Adrenal gland (tissue), 12 donors: ENCODE results near the gene MAEA. TPM values are rescaled to one million over a fixed set of nuclear protein-coding genes. Genes with fewer than 3 reads are reported as not detected.

ENCODE experiments used
- DNase-seq, 7 donors: peaks; one replicate each; pipeline ENCODE4 v3.0.0-alpha.2; 2019 to 2020
- H3K27ac ChIP-seq, 5 donors: fragments of 200-600 bp; sonication (generic) in 4 of 5; 1 replicate in 3 of 5; 2 replicates in 2 of 5; pipeline versions ENCODE4 v1.5.1 to v1.8.0; 2016 to 2020; ENCODE audit warnings: mild to moderate bottlenecking in 1 of 5
- H3K27me3 ChIP-seq: fragments of 200-600 bp; 2 replicates; pipeline ENCODE4 v1.8.0; 2021
- H3K36me3 ChIP-seq, 2 donors: fragments of 200-600 bp; replicated peaks in 1 of 2; 1 replicate in 1 of 2; 2 replicates in 1 of 2; pipeline versions ENCODE4 v1.5.1 to v1.8.0; 2018 to 2022
- H3K4me1 ChIP-seq, 2 donors: fragments of 200-600 bp; replicated peaks in 1 of 2; 1 replicate in 1 of 2; 2 replicates in 1 of 2; pipeline versions ENCODE4 v1.5.1 to v1.8.0; 2018 to 2021
- H3K4me3 ChIP-seq, 4 donors: fragments of 200-600 bp; sonication (generic) in 3 of 4; one replicate each; pipeline ENCODE4 v1.5.1; 2016 to 2018
- H3K9me3 ChIP-seq, 3 donors: fragments of 200-600 bp; sonication (generic) in 1 of 3; replicated peaks in 1 of 3; 1 replicate in 2 of 3; 2 replicates in 1 of 3; pipeline versions ENCODE4 v1.5.1 to v1.8.0; 2016 to 2021
- POLR2A ChIP-seq, 2 donors: fragments of 450-650 bp; IDR thresholded peaks; one replicate each; pipeline ENCODE4 v1.6.1; 2017; ENCODE audit warnings: antibody characterized with exemption in 2 of 2, mild to moderate bottlenecking in 2 of 2, moderate library complexity in 1 of 2
- WGBS, 4 donors: extraction: QIAGEN DNeasy Blood & Tissue Kit in 2 of 4; methylation state at CpG; one replicate each; pipeline versions ENCODE4 v1.1.5 to v1.1.7; 2013 to 2017; 5-methylcytosine and 5-hydroxymethylcytosine counted together
- intact Hi-C, 2 donors: fragments of 100-400 bp; cut with DNase I; formaldehyde crosslinking; loops; one replicate each; pipeline versions ENCODE4 v1.14.1 to v1.15.0; 2022 to 2023
- polyA plus RNA-seq, 3 donors: library from polyadenylated mRNA; stranded (reverse); fragments of 200-250 nt in 2 of 3; fragments of 350-450 nt in 1 of 3; fragmentation: Illumina TruSeq in 1 of 3; extraction: RNeasy Lipid Tissue Mini Kit (QIAGEN cat#74804) in 1 of 3; gene quantifications; one replicate each; pipeline ENCODE4 v1.2.3, GENCODE V29; 2013 to 2014
- total RNA-seq, 9 donors: library from RNA; depleted of rRNA in 4 of 9; stranded (reverse); fragments of >200 nt in 4 of 9; fragments of 120-200 nt in 1 of 9; fragmentation: NEBNext Ultra II Directional in 1 of 9; extraction: Animal tissue kit (Norgen Biotek cat#: 25700) in 1 of 9; gene quantifications; one replicate each; pipeline versions ENCODE4 v1.1.0 to v1.2.4, GENCODE V29; 2013 to 2023
- TF ChIP-seq, protein P1 (sequence below), 6 experiments: fragments of 450-650 bp in 4 of 6; fragments of 200-600 bp in 2 of 6; sonication (generic) in 1 of 6; IDR thresholded peaks; 1 replicate in 5 of 6; 2 replicates in 1 of 6; pipeline versions ENCODE4 v1.5.1 to v1.8.0; 2016 to 2021; ENCODE audit warnings: antibody characterized with exemption in 6 of 6, mild to moderate bottlenecking in 2 of 6, moderate library complexity in 1 of 6
- donor health status: healthy with polysubstance abuse.
- donor health status: Bipolar disorder and iron deficiency.
- donor health status: DM: yes; HTN: yes; CAD: no.
- donor health status: DM: no; HTN: no; CAD: no.
- donor health status: DM: no; HTN: no; CAD: no.
- donor health status: DM: yes; HTN: yes; CAD: no.

Gene MAEA
- total and polyA plus RNA-seq, 12 donors = 35.6 to 103 (median 75.1) TPM

- Histone ChIP-seq H3K9me3 (no peaks in the 10 kb centered on the region), H3K4me3 (no peak overlapping the region), H3K36me3 (no peaks in the 10 kb centered on the region), H3K27ac (no peak overlapping the region), H3K27me3 (no peaks in the 10 kb centered on the region), H3K4me1 (peaks cover 8 to 9% of the 10 kb centered on the region in 2 donors)
- no peak for TF ChIP-seq POLR2A (IDR thresholded peaks at IDR 0.05)
- TF ChIP-seq, protein P1, sequence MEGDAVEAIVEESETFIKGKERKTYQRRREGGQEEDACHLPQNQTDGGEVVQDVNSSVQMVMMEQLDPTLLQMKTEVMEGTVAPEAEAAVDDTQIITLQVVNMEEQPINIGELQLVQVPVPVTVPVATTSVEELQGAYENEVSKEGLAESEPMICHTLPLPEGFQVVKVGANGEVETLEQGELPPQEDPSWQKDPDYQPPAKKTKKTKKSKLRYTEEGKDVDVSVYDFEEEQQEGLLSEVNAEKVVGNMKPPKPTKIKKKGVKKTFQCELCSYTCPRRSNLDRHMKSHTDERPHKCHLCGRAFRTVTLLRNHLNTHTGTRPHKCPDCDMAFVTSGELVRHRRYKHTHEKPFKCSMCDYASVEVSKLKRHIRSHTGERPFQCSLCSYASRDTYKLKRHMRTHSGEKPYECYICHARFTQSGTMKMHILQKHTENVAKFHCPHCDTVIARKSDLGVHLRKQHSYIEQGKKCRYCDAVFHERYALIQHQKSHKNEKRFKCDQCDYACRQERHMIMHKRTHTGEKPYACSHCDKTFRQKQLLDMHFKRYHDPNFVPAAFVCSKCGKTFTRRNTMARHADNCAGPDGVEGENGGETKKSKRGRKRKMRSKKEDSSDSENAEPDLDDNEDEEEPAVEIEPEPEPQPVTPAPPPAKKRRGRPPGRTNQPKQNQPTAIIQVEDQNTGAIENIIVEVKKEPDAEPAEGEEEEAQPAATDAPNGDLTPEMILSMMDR (IDR thresholded peaks at IDR 0.05) = no peak
- intact Hi-C loops = no loop called here
- DNase-seq = no peak
- 96 to 99% (median 97%) methylated on average over 5 to 6 of the region's 6 CpGs for WGBS, 4 donors
Observed at GRCh38 chr4:1252928-1253492, 36.7 kb upstream of the MAEA start.

GRCh38 chr4:1253831-1254230, 35.9 kb upstream of the MAEA start:
- Histone ChIP-seq H3K4me3 (no peak overlapping the region), H3K36me3 (no peaks in the 10 kb centered on the region), H3K9me3 (no peaks in the 10 kb centered on the region), H3K27ac (no peak overlapping the region), H3K4me1 (peaks cover 8 to 9% of the 10 kb centered on the region in 2 donors), H3K27me3 (no peaks in the 10 kb centered on the region)
- 91 to 96% (median 94%) methylated on average over 5 of the region's 5 CpGs for WGBS, 4 donors
- intact Hi-C loops = no loop called here
- DNase-seq = no peak
- TF ChIP-seq, protein P1 (IDR thresholded peaks at IDR 0.05) = no peak
- TF ChIP-seq POLR2A (IDR thresholded peaks at IDR 0.05) = no peak

DNA sequence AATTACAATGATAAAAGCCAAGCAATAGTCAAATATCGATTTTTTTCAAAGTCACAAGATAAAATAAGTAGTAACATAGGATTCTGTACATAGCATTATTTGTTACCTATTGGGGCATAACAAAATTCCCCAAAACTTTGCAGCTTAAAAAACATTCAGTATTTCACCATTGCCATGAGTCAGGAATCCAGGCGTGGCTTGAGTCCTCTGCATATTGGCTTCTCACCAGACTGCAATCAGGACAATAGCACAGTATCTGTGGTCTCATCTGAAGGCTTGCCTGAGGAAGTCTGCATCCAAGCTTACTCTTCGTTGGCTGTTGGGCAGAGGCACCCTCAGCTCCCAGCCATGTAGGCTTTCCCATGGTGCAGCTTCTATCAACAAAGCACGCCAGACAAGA, 34.5 kb upstream of the MAEA start:
- DNase-seq = no peak
- intact Hi-C loops = no loop called here
- Histone ChIP-seq H3K36me3 (no peaks in the 10 kb centered on the region), H3K4me1 (peaks cover 3 to 4% of the 10 kb centered on the region in 2 donors), H3K4me3 (no peak overlapping the region), H3K27ac (no peak overlapping the region), H3K9me3 (no peaks in the 10 kb centered on the region), H3K27me3 (no peaks in the 10 kb centered on the region)
- TF ChIP-seq, protein P1 (IDR thresholded peaks at IDR 0.05) = no peak
- no peak for TF ChIP-seq POLR2A (IDR thresholded peaks at IDR 0.05)
- WGBS, 4 donors = 91 to 96% (median 93%) methylated on average over 4 of the region's 4 CpGs

DNA sequence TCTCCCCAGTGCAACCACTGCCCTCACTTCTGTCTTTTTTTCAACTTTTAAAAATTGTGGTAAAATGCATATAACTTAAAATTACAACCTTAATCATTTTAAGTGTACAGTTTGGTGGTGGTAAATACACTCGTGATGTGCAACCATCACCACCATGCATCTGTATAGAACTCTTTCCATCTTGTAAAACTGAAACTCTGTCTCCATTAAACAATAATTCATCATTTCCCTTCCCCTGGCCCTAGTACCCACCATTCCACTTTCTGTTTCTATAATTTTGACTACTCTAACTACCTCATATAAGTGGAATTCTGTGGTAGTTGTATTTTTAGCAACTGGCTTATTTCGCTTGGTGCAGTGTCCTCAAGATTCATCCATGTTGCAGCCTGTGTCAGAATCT, 34.0 kb upstream of the MAEA start:
- no peaks in the 10 kb centered on the region for H3K27me3 ChIP-seq
- TF ChIP-seq, protein P1 (IDR thresholded peaks at IDR 0.05) = no peak
- TF ChIP-seq POLR2A (IDR thresholded peaks at IDR 0.05) = no peak
- no peak overlapping the region for H3K4me3 ChIP-seq
- no peak for DNase-seq
- H3K9me3 ChIP-seq = no peaks in the 10 kb centered on the region
- H3K4me1 ChIP-seq = no peaks in the 10 kb centered on the region
- no peaks in the 10 kb centered on the region for H3K36me3 ChIP-seq
- H3K27ac ChIP-seq = no peak overlapping the region
- WGBS, 4 donors = 88 to 98% (median 96%) methylated on average over 2 of the region's 2 CpGs
- intact Hi-C loops = no loop called here
